Tibial nerve (tissue), 3 donors: ENCODE measurements around the gene CTRB1.

ENCODE experiments used
- POLR2A ChIP-seq, 2 donors: fragments of 450-650 bp; IDR thresholded peaks; one replicate each; pipeline ENCODE4 v1.6.1; 2017; ENCODE audit warnings: antibody characterized with exemption in 2 of 2, mild to moderate bottlenecking in 2 of 2, moderate library complexity in 2 of 2
- TF ChIP-seq, protein P1 (sequence below), 5 experiments: fragments of 200-600 bp in 3 of 5; fragments of 450-650 bp in 2 of 5; sonication (generic) in 3 of 5; IDR thresholded peaks; one replicate each; pipeline ENCODE4 v1.5.1; 2016 to 2019; ENCODE audit warnings: antibody characterized with exemption in 5 of 5, mild to moderate bottlenecking in 3 of 5, moderate library complexity in 2 of 5

DNA sequence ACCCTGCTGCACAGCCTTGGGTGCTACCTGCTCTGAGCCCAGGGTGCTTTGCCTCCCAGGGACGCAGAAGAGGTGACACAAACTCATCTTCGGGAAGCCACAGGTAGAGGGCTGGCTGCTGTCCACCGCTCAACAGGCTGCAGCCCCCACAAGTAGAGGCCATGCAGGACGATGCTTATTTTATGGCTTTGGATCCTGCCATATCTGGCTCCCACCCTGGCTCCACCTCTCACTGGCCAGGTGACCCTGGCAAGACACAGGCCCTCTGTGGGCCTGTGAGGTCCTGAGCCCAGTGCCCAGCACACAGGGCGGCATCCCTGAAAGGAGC is 44.0 kb downstream of the CTRB1 start:
- TF ChIP-seq POLR2A (IDR thresholded peaks at IDR 0.05) = no peak
- TF ChIP-seq, protein P1, sequence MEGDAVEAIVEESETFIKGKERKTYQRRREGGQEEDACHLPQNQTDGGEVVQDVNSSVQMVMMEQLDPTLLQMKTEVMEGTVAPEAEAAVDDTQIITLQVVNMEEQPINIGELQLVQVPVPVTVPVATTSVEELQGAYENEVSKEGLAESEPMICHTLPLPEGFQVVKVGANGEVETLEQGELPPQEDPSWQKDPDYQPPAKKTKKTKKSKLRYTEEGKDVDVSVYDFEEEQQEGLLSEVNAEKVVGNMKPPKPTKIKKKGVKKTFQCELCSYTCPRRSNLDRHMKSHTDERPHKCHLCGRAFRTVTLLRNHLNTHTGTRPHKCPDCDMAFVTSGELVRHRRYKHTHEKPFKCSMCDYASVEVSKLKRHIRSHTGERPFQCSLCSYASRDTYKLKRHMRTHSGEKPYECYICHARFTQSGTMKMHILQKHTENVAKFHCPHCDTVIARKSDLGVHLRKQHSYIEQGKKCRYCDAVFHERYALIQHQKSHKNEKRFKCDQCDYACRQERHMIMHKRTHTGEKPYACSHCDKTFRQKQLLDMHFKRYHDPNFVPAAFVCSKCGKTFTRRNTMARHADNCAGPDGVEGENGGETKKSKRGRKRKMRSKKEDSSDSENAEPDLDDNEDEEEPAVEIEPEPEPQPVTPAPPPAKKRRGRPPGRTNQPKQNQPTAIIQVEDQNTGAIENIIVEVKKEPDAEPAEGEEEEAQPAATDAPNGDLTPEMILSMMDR (IDR thresholded peaks at IDR 0.05) = no peak
